Testis (tissue), 3 donors: Measurements from ENCODE around the gene RAX2. TPM values are rescaled to one million over a fixed set of nuclear protein-coding genes. Genes with fewer than 3 reads are reported as not detected.

Experiments used
- DNase-seq: peaks from one replicate; pipeline ENCODE4 v3.0.0-alpha.2; 2019
- H3K27ac ChIP-seq, 2 donors: fragments of 200-600 bp; sonication (generic); one replicate each; pipeline ENCODE4 v1.5.1; 2019
- H3K27me3 ChIP-seq: fragments of 200-600 bp; sonication (generic); one replicate; pipeline ENCODE4 v1.5.1; 2019
- H3K36me3 ChIP-seq: fragments of 200-600 bp; sonication (generic); one replicate; pipeline ENCODE4 v1.5.1; 2017; ENCODE audit warnings: low read depth; ENCODE audit errors: missing control alignments
- H3K4me1 ChIP-seq: fragments of 200-600 bp; sonication (generic); one replicate; pipeline ENCODE4 v1.5.1; 2019
- H3K4me3 ChIP-seq, 2 donors: fragments of 200-600 bp; sonication (generic); one replicate each; pipeline ENCODE4 v1.5.1; 2017 to 2019
- H3K9me3 ChIP-seq: fragments of 200-600 bp; sonication (generic); one replicate; pipeline ENCODE4 v1.5.1; 2017
- CTCF ChIP-seq, 3 experiments: fragments of 450-650 bp in 2 of 3; fragments of 200-600 bp in 1 of 3; sonication (generic) in 1 of 3; IDR thresholded peaks; one replicate each; pipeline ENCODE4 v1.5.1; 2016 to 2019; ENCODE audit warnings: antibody characterized with exemption in 3 of 3, mild to moderate bottlenecking in 2 of 3, moderate library complexity in 1 of 3
- POLR2A ChIP-seq: fragments of 450-650 bp; IDR thresholded peaks from one replicate; pipeline ENCODE4 v1.6.1; 2017; ENCODE audit warnings: antibody characterized with exemption, mild to moderate bottlenecking, moderate library complexity
- WGBS, 2 donors: methylation state at CpG; one replicate each; pipeline ENCODE4 v1.1.5; 2018; 5-methylcytosine and 5-hydroxymethylcytosine counted together
- intact Hi-C: fragments of 100-400 bp; cut with DNase I; formaldehyde crosslinking; loops from one replicate; pipeline ENCODE4 v1.15.1; 2023; ENCODE audit warnings: low total_unique reads
- polyA plus RNA-seq: library from polyadenylated mRNA; stranded (reverse); fragments of 350-450 nt; fragmentation: Illumina TruSeq; extraction: RNeasy Lipid Tissue Mini Kit (QIAGEN cat#74804); gene quantifications from one replicate; pipeline ENCODE4 v1.2.3, GENCODE V29; 2014; ENCODE audit warnings: low read depth, low replicate concordance; ENCODE audit not compliant: insufficient read depth
- total RNA-seq, 2 donors: library from RNA; depleted of rRNA; stranded (reverse); fragments of >200 nt; gene quantifications; one replicate each; pipeline ENCODE4 v1.2.3, GENCODE V29; 2016

Gene RAX2
- total and polyA plus RNA-seq, 3 donors from 2014 or later: 0.24 TPM; not detected in 2

GRCh38 chr19:3807131-3807480, 35.1 kb upstream of the RAX2 start:
- WGBS, 2 donors: 74 to 96% methylated on average over 4 to 19 of the region's 19 CpGs
- DNase-seq: no peak
- Histone ChIP-seq H3K36me3 (no peaks in the 10 kb centered on the region), H3K9me3 (no peaks in the 10 kb centered on the region), H3K27me3 (no peaks in the 10 kb centered on the region), H3K4me3 (no peak overlapping the region), H3K4me1 (no peaks in the 10 kb centered on the region), H3K27ac (no peak overlapping the region)
- intact Hi-C loops: no loop called here
- TF ChIP-seq CTCF (IDR thresholded peaks at IDR 0.05) (no peak), POLR2A (no peak)

- Histone ChIP-seq H3K27ac (no peak overlapping the region), H3K36me3 (no peaks in the 10 kb centered on the region), H3K4me3 (no peak overlapping the region), H3K27me3 (no peaks in the 10 kb centered on the region), H3K9me3 (no peaks in the 10 kb centered on the region), H3K4me1 (no peaks in the 10 kb centered on the region)
- DNase-seq: no peak
- WGBS, 2 donors: 88 to 95% methylated on average over 24 to 29 of the region's 29 CpGs
- TF ChIP-seq CTCF (IDR thresholded peaks at IDR 0.05) (no peak), POLR2A (no peak)
- intact Hi-C loops: no loop called here
These were observed 33.8 kb upstream of the RAX2 start for GRCh38 chr19:3805859-3806258.

GRCh38 chr19:3804429-3804828, 32.4 kb upstream of the RAX2 start:
- Histone ChIP-seq H3K27ac (no peak overlapping the region), H3K36me3 (no peaks in the 10 kb centered on the region), H3K27me3 (no peaks in the 10 kb centered on the region), H3K4me3 (no peak overlapping the region), H3K4me1 (no peaks in the 10 kb centered on the region), H3K9me3 (no peaks in the 10 kb centered on the region)
- no peak for TF ChIP-seq CTCF (IDR thresholded peaks at IDR 0.05)
- no peak for TF ChIP-seq POLR2A
- intact Hi-C loops: no loop called here
- WGBS, 2 donors: 68 to 72% methylated on average over 6 to 13 of the region's 13 CpGs
- no peak for DNase-seq

GRCh38 chr19:3803986-3804385, 32.0 kb upstream of the RAX2 start:
- no peaks in the 10 kb centered on the region for H3K36me3 ChIP-seq
- DNase-seq: no peak
- H3K27me3 ChIP-seq: no peaks in the 10 kb centered on the region
- no peak overlapping the region for H3K27ac ChIP-seq
- TF ChIP-seq CTCF (IDR thresholded peaks at IDR 0.05) (no peak), POLR2A (no peak)
- H3K4me1 ChIP-seq: no peaks in the 10 kb centered on the region
- WGBS, 2 donors: 68 to 74% methylated on average over 10 of the region's 10 CpGs
- H3K9me3 ChIP-seq: no peaks in the 10 kb centered on the region
- intact Hi-C loops: no loop called here
- H3K4me3 ChIP-seq: no peak overlapping the region

- Histone ChIP-seq H3K4me1 (no peaks in the 10 kb centered on the region), H3K27ac (no peak overlapping the region), H3K27me3 (no peaks in the 10 kb centered on the region), H3K9me3 (no peaks in the 10 kb centered on the region), H3K36me3 (no peaks in the 10 kb centered on the region), H3K4me3 (no peak overlapping the region)
- DNase-seq: no peak
- TF ChIP-seq CTCF (IDR thresholded peaks at IDR 0.05): no peak
- TF ChIP-seq POLR2A: no peak
- intact Hi-C loops: no loop called here
- 73 to 85% methylated on average over 13 to 24 of the region's 24 CpGs for WGBS, 2 donors
These were observed 31.3 kb upstream of the RAX2 start for GRCh38 chr19:3803114-3803888.
